Measurements from ENCODE around the gene PKP4. TPM values are rescaled to one million over a fixed set of nuclear protein-coding genes. Genes with fewer than 3 reads are reported as not detected.

The PKP4 gene
- total and polyA plus RNA-seq, 2 of the 8 experiments (the other 6 are each of a cell fraction or from before 2014, with no cell fraction given) = 48.2 to 88.0 TPM

DNA sequence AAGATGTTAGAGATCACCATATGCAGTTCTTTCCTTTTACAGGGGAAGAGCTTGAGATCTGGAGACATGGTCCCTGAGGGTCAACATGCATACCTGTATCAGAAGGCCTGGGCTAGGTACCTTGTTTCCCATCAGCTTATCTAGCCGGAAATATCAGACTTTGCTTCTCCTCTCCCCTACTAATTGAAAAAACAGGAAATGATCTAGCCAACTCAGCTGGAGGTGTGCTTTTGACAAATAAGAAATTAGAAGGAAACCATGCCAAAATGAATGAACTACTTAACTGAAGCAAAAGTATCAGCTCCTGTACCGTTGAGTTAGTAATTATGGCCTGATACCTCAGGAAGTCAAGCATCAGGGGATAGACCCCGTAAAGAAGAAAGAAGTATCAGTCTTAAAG, 20.4 kb downstream of the PKP4 start:
- Histone ChIP-seq H3K23ac (ENCODE audit: insufficient read length) (no peak overlapping the region), H3K4ac (replicated peaks; ENCODE audit: insufficient read length, low read depth, low read length) (no peak overlapping the region), H4K8ac (ENCODE audit: extremely low read depth, insufficient read depth, low read length) (no peak overlapping the region), H3K23me2 (ENCODE audit: low read depth, low read length) (no peaks in the 10 kb centered on the region), H3K4me1 (replicated peaks in 1 of 4; ENCODE audit: control insufficient read depth in 3 of 4, insufficient read depth in 4 of 4, low read length in 3 of 4) (peaks cover 0 to 7% (median 2%) of the 10 kb centered on the region in 4 experiments; a peak in 2 of 7 replicates), H3K9me3 (ENCODE audit: insufficient read depth in 2 of 2, low read depth in 1 of 2, low read length in 1 of 2) (no peaks in the 10 kb centered on the region), H4K91ac (replicated peaks; ENCODE audit: insufficient read length, low read length) (no peak overlapping the region), H3K9ac (replicated peaks in 1 of 4; ENCODE audit: extremely low read depth in 1 of 4, low read depth in 3 of 4, low read length in 3 of 4) (no peak overlapping the region), H2BK12ac (ENCODE audit: low read depth, low read length) (no peak overlapping the region), H2BK15ac (ENCODE audit: low read length) (no peak overlapping the region), H4K5ac (ENCODE audit: insufficient read length, low read depth, low read length) (no peak overlapping the region), H3K79me1 (ENCODE audit: low read depth, low read length) (no peaks in the 10 kb centered on the region), H3K27me3 (replicated peaks in 1 of 4; ENCODE audit: control insufficient read depth in 3 of 4, extremely low read depth in 1 of 4, insufficient read depth in 3 of 4, low read length in 3 of 4) (no peaks in the 10 kb centered on the region), H3K14ac (ENCODE audit: insufficient read length) (no peak overlapping the region), H2BK120ac (replicated peaks; ENCODE audit: low read depth, low read length) (no peak overlapping the region), H2BK20ac (ENCODE audit: low read length) (no peak overlapping the region), H3K27ac (ENCODE audit: low read depth, low read length) (no peak overlapping the region), H3K18ac (ENCODE audit: extremely low read depth, low read length) (no peak overlapping the region), H3K79me2 (ENCODE audit: control insufficient read depth in 1 of 2, insufficient read depth in 2 of 2, low read length in 2 of 2) (peaks cover 0 to 60% of the 10 kb centered on the region in 2 experiments; a peak in 2 of 4 replicates), H2AFZ (ENCODE audit: low read length) (no peak overlapping the region), H2AK5ac (ENCODE audit: low read depth, low read length) (no peak overlapping the region), H3K36me3 (ENCODE audit: control insufficient read depth in 2 of 4, insufficient read depth in 4 of 4, low read length in 3 of 4) (peaks cover 0 to 4% (median 0%) of the 10 kb centered on the region in 4 experiments; a peak in 2 of 8 replicates), H2BK5ac (ENCODE audit: low read depth, low read length) (no peak overlapping the region), H3K4me2 (ENCODE audit: insufficient read depth in 1 of 2, low read depth in 2 of 2, low read length in 2 of 2) (no peak overlapping the region), H4K20me1 (replicated peaks in 1 of 2; ENCODE audit: control insufficient read depth in 1 of 2, insufficient read depth in 2 of 2, low read length in 2 of 2) (peaks cover 4 to 6% of the 10 kb centered on the region in 2 experiments), H3K4me3 (ENCODE audit: extremely low read depth in 1 of 4, insufficient read depth in 2 of 4, low read depth in 3 of 4, low read length in 4 of 4) (no peak overlapping the region), H3K56ac (replicated peaks; ENCODE audit: insufficient read length, low read depth, low read length) (no peak overlapping the region)
- DNase-seq (ENCODE audit: low read depth in 1 of 2, low spot score in 2 of 2) (no peak), FAIRE-seq (no peak)
- WGBS, 2 experiments (ENCODE audit: extremely low coverage in 1 of 2, insufficient coverage in 1 of 2, insufficient read length in 1 of 2, insufficient replicate concordance in 2 of 2, low coverage in 1 of 2, low lambda C conversion rate in 2 of 2, missing lambda C conversion rate in 1 of 2) = 90% methylated on average over 3 of the region's 3 CpGs; no CpG with 5 or more reads in 1 of the 2 experiments
- ChIA-PET POLR2A (ENCODE audit: partially characterized antibody) (interaction anchor here (0.9 to 2.0 kb wide), 2 partner anchors 11 to 19 kb away, joined by 3 to 9 read pairs; no protein-coding TSS in a partner anchor), CTCF (ENCODE audit: partially characterized antibody) (interaction anchor here (0.7 to 7.1 kb wide), 4 partner anchors 9 to 62 kb away, joined by 3 to 58 read pairs (median 4); no protein-coding TSS in a partner anchor)
- no peak for TF ChIP-seq BACH1 (IDR thresholded peaks at IDR 0.05; ENCODE audit: low read length)
- TF ChIP-seq RBBP5 (IDR thresholded peaks at IDR 0.05; ENCODE audit: borderline replicate concordance, low read depth, low read length) = no peak
- no peak for TF ChIP-seq BCL11A (IDR thresholded peaks at IDR 0.05; ENCODE audit: low read depth in 2 of 2, low read length in 2 of 2)
- no peak for TF ChIP-seq HDAC2 (IDR thresholded peaks at IDR 0.05; ENCODE audit: borderline replicate concordance in 1 of 2, low read depth in 2 of 2, low read length in 2 of 2)
- no peak for TF ChIP-seq YY1 (IDR thresholded peaks at IDR 0.05; ENCODE audit: low read depth, low read length)
- TF ChIP-seq CTBP2 (IDR thresholded peaks at IDR 0.05; ENCODE audit: borderline replicate concordance, insufficient read depth, insufficient read length, low read length) = no peak
- TF ChIP-seq ASH2L (IDR thresholded peaks at IDR 0.05; ENCODE audit: low read length) = no peak
